HG03342 (cell line): ENCODE measurements around the gene GALNT14.
"Not testable (repeated sequence)": the region's sequence is repeated elsewhere in the genome, so short reads cannot be mapped to it uniquely, and the experiment has no call there.

Experiments
- ATAC-seq: cut with Tn5 transposase; IDR thresholded peaks from one replicate; pipeline ENCODE4 v1.9.1; 2021; ENCODE audit warnings: mild to moderate bottlenecking, moderate library complexity; ENCODE audit not compliant: unreplicated experiment

GALNT14 gene, protein sequence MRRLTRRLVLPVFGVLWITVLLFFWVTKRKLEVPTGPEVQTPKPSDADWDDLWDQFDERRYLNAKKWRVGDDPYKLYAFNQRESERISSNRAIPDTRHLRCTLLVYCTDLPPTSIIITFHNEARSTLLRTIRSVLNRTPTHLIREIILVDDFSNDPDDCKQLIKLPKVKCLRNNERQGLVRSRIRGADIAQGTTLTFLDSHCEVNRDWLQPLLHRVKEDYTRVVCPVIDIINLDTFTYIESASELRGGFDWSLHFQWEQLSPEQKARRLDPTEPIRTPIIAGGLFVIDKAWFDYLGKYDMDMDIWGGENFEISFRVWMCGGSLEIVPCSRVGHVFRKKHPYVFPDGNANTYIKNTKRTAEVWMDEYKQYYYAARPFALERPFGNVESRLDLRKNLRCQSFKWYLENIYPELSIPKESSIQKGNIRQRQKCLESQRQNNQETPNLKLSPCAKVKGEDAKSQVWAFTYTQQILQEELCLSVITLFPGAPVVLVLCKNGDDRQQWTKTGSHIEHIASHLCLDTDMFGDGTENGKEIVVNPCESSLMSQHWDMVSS

GRCh38 chr2:31138037-31138962 is at the start of gene GALNT14:
GALNT14 (minus strand) TSS chr2:31138440; CDS start chr2:31138086, 354 bp downstream.
- ATAC-seq = no peak

DNA sequence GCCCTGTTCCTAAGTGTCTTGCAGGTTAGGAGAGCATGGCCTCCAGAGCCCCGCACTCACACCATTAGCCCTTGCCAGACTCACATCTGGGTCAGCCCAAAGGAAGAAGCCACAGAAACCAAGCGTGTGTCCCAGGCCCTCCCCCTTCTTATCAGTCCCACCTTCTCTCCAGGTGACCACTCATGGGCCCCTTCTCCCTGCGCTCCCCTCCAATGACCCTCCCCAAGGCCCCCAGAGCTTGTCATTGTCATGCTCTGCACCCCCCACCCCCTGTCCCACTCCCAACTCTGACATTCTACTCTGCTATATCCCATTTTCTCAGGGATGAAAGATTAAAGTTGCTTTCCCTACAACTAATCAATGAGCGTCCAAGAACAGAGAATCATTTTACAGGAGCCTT is 48.9 kb upstream of the GALNT14 start:
- no peak for ATAC-seq

GRCh38 chr2:31183973-31184372 is 45.7 kb upstream of the GALNT14 start:
- ATAC-seq = not testable (repeated sequence)

GRCh38 chr2:31176742-31177141 is 38.5 kb upstream of the GALNT14 start:
- ATAC-seq = no peak

GRCh38 chr2:31171142-31171541 is 32.9 kb upstream of the GALNT14 start:
- no peak for ATAC-seq

- ATAC-seq = peak; percentile 86
These were observed 31.9 kb upstream of the GALNT14 start for GRCh38 chr2:31170071-31170698.

GRCh38 chr2:31168291-31168690 is 30.1 kb upstream of the GALNT14 start:
- no peak for ATAC-seq

DNA sequence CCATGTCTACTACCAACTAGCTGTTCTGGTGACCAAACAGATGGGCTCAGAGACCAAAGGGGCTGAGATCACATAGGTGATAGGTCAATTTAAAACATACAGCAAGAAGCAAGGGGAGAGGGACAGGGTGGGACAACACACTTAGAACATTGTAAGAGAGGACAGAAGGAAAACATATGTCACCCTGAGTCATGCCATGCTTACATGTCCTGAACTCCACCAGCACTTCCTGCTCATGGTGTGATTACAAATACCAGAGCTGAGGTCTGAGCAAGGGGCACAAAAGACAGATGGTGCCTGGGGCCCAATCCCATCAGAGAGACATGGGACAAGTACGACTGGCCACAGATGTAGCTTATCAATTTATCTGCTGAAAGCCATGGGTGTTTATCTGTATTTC is 28.7 kb upstream of the GALNT14 start:
- no peak for ATAC-seq

DNA sequence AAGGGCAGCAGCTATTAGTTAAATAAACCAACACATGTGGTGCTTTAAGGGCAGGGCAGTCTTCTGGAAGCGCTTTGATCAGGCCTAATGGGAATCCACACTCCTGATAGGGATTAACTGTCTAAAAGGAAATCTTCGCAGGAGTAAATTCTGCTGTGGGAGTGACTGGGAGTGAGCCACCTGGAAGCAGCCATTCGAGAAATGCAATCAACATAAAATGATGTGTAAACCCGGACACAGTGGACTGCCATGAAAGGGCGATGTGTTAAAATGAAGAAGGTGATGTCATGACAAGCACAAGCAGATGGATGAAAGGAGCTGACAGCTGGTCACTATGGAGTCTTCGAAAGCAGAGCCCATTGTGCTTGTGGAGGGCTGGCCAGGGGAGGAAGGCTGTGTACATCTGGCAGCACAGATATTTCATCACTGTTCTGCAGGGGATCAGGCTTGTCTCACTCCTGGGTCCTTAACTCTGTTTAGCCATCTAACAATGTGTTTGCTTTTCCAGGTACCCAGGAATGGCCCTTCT is 24.8 kb upstream of the GALNT14 start:
- ATAC-seq = no peak

DNA sequence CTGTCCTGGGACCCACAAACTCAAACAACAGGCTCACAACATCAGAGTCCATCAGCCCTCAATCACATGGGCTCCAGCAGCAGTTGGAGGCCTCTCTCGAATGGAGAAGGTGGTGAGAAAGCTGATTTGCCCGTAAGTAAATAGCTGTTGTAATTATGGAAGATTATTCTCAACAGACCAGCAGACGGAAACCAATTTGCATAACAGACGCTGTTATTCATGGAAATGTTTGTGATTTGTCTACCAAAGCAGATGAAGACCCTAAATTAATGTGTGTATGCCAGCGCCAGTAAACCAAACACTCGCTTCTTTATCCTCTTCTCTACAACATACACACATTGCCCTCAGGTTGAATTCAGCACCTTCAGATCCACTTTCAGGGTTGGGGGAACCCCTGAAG is 23.4 kb upstream of the GALNT14 start:
- ATAC-seq = no peak

GRCh38 chr2:31151501-31151900 is 13.3 kb upstream of the GALNT14 start:
- no peak for ATAC-seq

GRCh38 chr2:31150120-31150670 is 12.0 kb upstream of the GALNT14 start:
- ATAC-seq = no peak

- ATAC-seq = no peak
These were observed 10.3 kb upstream of the GALNT14 start for GRCh38 chr2:31148514-31148913.

- no peak for ATAC-seq
These were observed 9.4 kb upstream of the GALNT14 start for GRCh38 chr2:31147645-31148044.

DNA sequence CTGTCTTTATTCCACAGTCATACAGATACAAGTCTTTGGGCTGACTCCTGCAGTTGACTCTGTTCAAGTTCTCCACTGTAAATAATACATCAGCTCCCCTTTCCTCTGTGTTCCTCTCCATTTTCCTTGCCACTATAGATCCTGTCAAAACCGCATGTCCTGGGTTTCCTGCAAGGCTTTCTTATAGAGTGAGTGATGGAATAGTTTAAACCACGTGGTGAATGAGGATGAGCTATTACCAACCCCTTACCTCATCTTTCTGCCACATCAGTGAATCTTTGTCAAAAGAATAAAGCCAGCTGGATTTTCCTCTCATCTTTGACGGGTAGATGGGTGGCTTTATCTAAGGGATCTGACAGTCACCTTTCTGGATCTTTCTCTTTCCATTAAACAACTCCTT is 3.9 kb upstream of the GALNT14 start:
- no peak for ATAC-seq

DNA sequence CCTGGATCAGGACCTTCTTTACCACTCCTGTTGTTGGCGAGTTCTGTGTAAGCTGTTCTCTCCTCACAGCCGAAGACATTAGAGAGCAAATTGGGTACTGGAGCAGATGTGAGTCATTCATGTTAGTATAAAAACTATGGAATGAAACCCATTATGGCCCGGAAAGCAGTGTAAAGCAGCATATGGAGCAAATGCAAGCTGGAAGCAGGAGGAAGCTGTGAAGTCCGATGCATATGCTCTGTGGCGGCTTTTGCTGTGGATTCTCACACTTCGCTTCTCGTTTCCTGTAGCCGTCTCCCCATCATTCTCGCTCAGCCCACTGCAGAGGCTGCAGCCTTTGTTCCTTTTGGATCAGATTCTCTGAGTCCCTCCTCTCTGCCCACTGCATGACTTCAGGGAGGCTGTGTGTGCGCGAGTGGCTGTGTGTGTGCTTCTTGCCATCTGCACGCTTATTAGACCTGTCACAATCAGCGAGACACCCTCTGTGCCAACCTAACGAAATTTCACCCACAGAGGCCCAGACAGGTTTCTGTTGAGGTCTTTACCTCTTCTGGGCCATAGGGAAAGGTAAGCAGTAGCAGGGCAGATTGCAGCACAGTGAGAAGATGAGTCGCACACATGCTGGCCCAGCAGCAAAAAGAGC is 3.3 kb upstream of the GALNT14 start:
- ATAC-seq = no peak

DNA sequence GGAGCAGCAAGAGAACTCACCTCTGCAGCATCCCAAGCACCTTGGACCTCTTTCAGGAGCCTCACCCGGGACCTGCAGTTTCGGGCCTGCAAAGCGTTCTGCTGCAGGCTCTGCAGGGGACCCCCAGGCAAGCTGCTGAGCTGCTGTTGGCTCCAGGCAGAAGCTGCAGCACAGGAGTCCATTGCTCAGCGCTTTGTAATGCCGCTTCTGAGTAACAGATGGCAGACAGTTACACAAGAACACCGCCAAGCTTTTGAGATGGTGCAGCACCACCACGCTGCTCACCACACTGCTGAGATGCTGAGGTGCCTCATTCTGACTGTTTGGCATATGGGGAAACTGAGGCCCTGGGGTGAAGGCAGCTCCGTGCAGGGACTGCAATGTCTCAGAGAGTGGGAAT is 1.9 kb upstream of the GALNT14 start:
- ATAC-seq = no peak

GRCh38 chr2:31139671-31140070 is 1.4 kb upstream of the GALNT14 start:
- no peak for ATAC-seq

DNA sequence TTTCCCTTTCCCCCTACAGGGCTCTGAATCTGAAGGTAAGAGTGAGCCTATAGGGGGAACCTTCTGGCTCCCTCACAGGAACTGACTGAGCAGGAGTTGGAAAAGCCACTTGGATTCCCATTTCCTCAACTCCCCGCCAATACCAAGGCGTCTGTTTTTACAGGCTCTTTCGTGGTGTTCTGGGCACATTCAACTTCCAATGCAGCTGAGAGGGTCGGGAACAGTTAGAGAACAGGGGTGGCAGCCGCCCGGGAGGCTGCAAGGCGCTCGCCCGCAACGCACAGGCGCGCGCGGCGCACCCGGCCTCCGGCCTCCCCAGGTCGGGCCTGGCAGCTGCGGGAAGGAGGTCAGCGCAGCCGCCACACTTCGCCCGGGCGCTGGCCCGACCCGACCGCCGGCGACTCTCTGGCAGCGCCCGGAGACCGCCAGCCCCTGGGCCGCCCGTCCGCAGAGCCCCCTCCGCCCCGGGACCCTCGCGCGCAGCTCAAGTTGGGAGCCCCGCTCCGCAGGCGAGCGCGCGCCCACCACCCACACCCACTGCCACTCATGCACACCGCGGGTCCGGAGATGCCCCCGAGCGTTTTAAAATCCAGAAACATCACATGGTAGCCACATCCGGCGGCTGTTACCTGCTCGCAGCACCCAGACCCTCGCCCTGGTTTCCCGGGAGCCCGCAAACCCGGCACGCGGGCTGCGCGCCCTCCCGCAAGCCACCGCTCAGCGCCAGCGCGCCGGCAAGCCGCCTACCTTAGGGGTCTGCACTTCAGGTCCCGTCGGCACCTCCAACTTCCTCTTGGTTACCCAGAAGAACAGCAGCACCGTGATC is 816 bp downstream of the GALNT14 start:
- ATAC-seq = no peak
